Adrenal gland (tissue), 5 donors: ENCODE measurements around the gene SPPL2A.

Experiments
- CTCF ChIP-seq, 6 experiments: fragments of 450-650 bp in 4 of 6; fragments of 200-600 bp in 2 of 6; sonication (generic) in 1 of 6; IDR thresholded peaks; 1 replicate in 5 of 6; 2 replicates in 1 of 6; pipeline versions ENCODE4 v1.5.1 to v1.8.0; 2016 to 2021; ENCODE audit warnings: antibody characterized with exemption in 6 of 6, mild to moderate bottlenecking in 2 of 6, moderate library complexity in 1 of 6
- POLR2A ChIP-seq, 2 donors: fragments of 450-650 bp; IDR thresholded peaks; one replicate each; pipeline ENCODE4 v1.6.1; 2017; ENCODE audit warnings: antibody characterized with exemption in 2 of 2, mild to moderate bottlenecking in 2 of 2, moderate library complexity in 1 of 2
- donor health status: DM: no; HTN: no; CAD: no.

GRCh38 chr15:50685191-50685975 lies 80.1 kb downstream of the SPPL2A start:
- TF ChIP-seq CTCF (IDR thresholded peaks at IDR 0.05) (no peak), POLR2A (IDR thresholded peaks at IDR 0.05) (no peak)
